Sigmoid colon (tissue), 7 donors: Measurements from ENCODE around the gene LENG9. TPM values are rescaled to one million over a fixed set of nuclear protein-coding genes. Genes with fewer than 3 reads are reported as not detected.

Experiments used
- DNase-seq: peaks from one replicate; pipeline ENCODE4 v3.0.0-alpha.2; 2019
- H3K27ac ChIP-seq, 4 donors: fragments of 200-600 bp; sonication (generic); one replicate each; pipeline ENCODE4 v1.5.1; 2016 to 2019; ENCODE audit warnings: mild to moderate bottlenecking in 1 of 4
- H3K27me3 ChIP-seq, 3 donors: fragments of 200-600 bp; sonication (generic); one replicate each; pipeline ENCODE4 v1.5.1; 2019; ENCODE audit warnings: mild to moderate bottlenecking in 1 of 3
- H3K36me3 ChIP-seq, 4 donors: fragments of 200-600 bp; sonication (generic); one replicate each; pipeline ENCODE4 v1.5.1; 2016 to 2019
- H3K4me1 ChIP-seq, 4 donors: fragments of 200-600 bp; sonication (generic); one replicate each; pipeline ENCODE4 v1.5.1; 2017 to 2019
- H3K4me3 ChIP-seq, 4 donors: fragments of 200-600 bp; sonication (generic); one replicate each; pipeline ENCODE4 v1.5.1; 2017 to 2019; ENCODE audit warnings: mild to moderate bottlenecking in 2 of 4, moderate library complexity in 1 of 4
- H3K9me3 ChIP-seq, 4 donors: fragments of 200-600 bp in 3 of 4; sonication (generic) in 3 of 4; one replicate each; pipeline versions ENCODE4 v1.5.1 to v1.6.1; 2013 to 2019
- EP300 ChIP-seq, 4 donors: sonication (generic); formaldehyde crosslinking; IDR thresholded peaks; one replicate each; pipeline ENCODE4 v1.6.1; 2017; ENCODE audit warnings: antibody characterized with exemption in 4 of 4
- POLR2A ChIP-seq, 2 donors: fragments of 450-650 bp; IDR thresholded peaks; one replicate each; pipeline ENCODE4 v1.6.1; 2016; ENCODE audit warnings: antibody characterized with exemption in 2 of 2, mild to moderate bottlenecking in 2 of 2, moderate library complexity in 2 of 2
- POLR2AphosphoS5 ChIP-seq, 4 donors: sonication (generic); formaldehyde crosslinking; IDR thresholded peaks; one replicate each; pipeline ENCODE4 v1.6.1; 2017; ENCODE audit warnings: antibody characterized with exemption in 4 of 4
- WGBS, 2 donors: extraction: QIAGEN DNeasy Blood & Tissue Kit; methylation state at CpG; one replicate each; pipeline ENCODE4 v1.1.7; 2013; 5-methylcytosine and 5-hydroxymethylcytosine counted together
- intact Hi-C: fragments of 100-400 bp; cut with DNase I; formaldehyde crosslinking; loops from one replicate; pipeline ENCODE4 v1.15.1; 2023
- polyA plus RNA-seq, 3 donors: library from polyadenylated mRNA; stranded (reverse); fragments of 200-250 nt; gene quantifications; one replicate each; pipeline ENCODE4 v1.2.3, GENCODE V29; 2013
- total RNA-seq, 4 donors: library from RNA; depleted of rRNA; stranded (reverse); fragments of >200 nt; gene quantifications; one replicate each; pipeline ENCODE4 v1.1.0, GENCODE V29; 2016
- TF ChIP-seq, protein P1 (sequence below), 4 experiments: fragments of 450-650 bp in 3 of 4; fragments of 200-600 bp in 1 of 4; IDR thresholded peaks; one replicate each; pipeline ENCODE4 v1.5.1; 2016 to 2019; ENCODE audit warnings: antibody characterized with exemption in 4 of 4, mild to moderate bottlenecking in 3 of 4, moderate library complexity in 2 of 4
- donor health status: healthy with polysubstance abuse.
- donor health status: Bipolar disorder and iron deficiency.
- donor health status: healthy.

Gene LENG9
- total and polyA plus RNA-seq, 7 donors: 2.5 to 14.8 (median 7.8) TPM

- DNase-seq: no peak
- Histone ChIP-seq H3K4me3 (no peak overlapping the region), H3K27ac (no peak overlapping the region), H3K4me1 (peaks cover 0 to 10% (median 4%) of the 10 kb centered on the region in 4 donors), H3K9me3 (no peaks in the 10 kb centered on the region), H3K27me3 (peaks cover 19 to 77% (median 42%) of the 10 kb centered on the region in 3 donors), H3K36me3 (no peaks in the 10 kb centered on the region)
- intact Hi-C loops: no loop called here
- TF ChIP-seq EP300 (IDR thresholded peaks at IDR 0.05) (no peak), POLR2A (IDR thresholded peaks at IDR 0.05) (no peak), POLR2AphosphoS5 (IDR thresholded peaks at IDR 0.05) (no peak)
- TF ChIP-seq, protein P1, sequence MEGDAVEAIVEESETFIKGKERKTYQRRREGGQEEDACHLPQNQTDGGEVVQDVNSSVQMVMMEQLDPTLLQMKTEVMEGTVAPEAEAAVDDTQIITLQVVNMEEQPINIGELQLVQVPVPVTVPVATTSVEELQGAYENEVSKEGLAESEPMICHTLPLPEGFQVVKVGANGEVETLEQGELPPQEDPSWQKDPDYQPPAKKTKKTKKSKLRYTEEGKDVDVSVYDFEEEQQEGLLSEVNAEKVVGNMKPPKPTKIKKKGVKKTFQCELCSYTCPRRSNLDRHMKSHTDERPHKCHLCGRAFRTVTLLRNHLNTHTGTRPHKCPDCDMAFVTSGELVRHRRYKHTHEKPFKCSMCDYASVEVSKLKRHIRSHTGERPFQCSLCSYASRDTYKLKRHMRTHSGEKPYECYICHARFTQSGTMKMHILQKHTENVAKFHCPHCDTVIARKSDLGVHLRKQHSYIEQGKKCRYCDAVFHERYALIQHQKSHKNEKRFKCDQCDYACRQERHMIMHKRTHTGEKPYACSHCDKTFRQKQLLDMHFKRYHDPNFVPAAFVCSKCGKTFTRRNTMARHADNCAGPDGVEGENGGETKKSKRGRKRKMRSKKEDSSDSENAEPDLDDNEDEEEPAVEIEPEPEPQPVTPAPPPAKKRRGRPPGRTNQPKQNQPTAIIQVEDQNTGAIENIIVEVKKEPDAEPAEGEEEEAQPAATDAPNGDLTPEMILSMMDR (IDR thresholded peaks at IDR 0.05): no peak
- 87 to 91% methylated on average over 14 of the region's 14 CpGs for WGBS, 2 donors
Measured at GRCh38 chr19:54424201-54424600, 39.4 kb downstream of the LENG9 start.

- Histone ChIP-seq H3K4me1 (peaks cover 0 to 18% (median 5%) of the 10 kb centered on the region in 4 donors), H3K4me3 (no peak overlapping the region), H3K36me3 (no peaks in the 10 kb centered on the region), H3K9me3 (no peaks in the 10 kb centered on the region), H3K27me3 (peaks cover 14 to 79% (median 36%) of the 10 kb centered on the region in 3 donors), H3K27ac (no peak overlapping the region)
- 86 to 91% methylated on average over 20 of the region's 20 CpGs for WGBS, 2 donors
- intact Hi-C loops: no loop called here
- TF ChIP-seq POLR2AphosphoS5 (IDR thresholded peaks at IDR 0.05): no peak
- TF ChIP-seq, protein P1 (IDR thresholded peaks at IDR 0.05): no peak
- TF ChIP-seq EP300 (IDR thresholded peaks at IDR 0.05): no peak
- TF ChIP-seq POLR2A (IDR thresholded peaks at IDR 0.05): no peak
- no peak for DNase-seq
Measured at GRCh38 chr19:54422136-54422535, 41.4 kb downstream of the LENG9 start.

- no peak overlapping the region for H3K4me3 ChIP-seq
- peak overlapping the region in 2 of 4 donors; percentile 39 to 44 for H3K27ac ChIP-seq
- no peaks in the 10 kb centered on the region for H3K9me3 ChIP-seq
- H3K36me3 ChIP-seq: no peaks in the 10 kb centered on the region
- TF ChIP-seq POLR2AphosphoS5 (IDR thresholded peaks at IDR 0.05): no peak
- TF ChIP-seq, protein P1 (IDR thresholded peaks at IDR 0.05): no peak
- TF ChIP-seq POLR2A (IDR thresholded peaks at IDR 0.05): no peak
- no peak for TF ChIP-seq EP300 (IDR thresholded peaks at IDR 0.05)
- peaks cover 18 to 83% (median 41%) of the 10 kb centered on the region in 3 donors for H3K27me3 ChIP-seq
- intact Hi-C loops: no loop called here
- 84 to 87% methylated on average over 7 of the region's 7 CpGs for WGBS, 2 donors
- DNase-seq: no peak
- H3K4me1 ChIP-seq: peaks cover 0 to 18% (median 5%) of the 10 kb centered on the region in 4 donors
Measured at GRCh38 chr19:54421521-54421920, 42.1 kb downstream of the LENG9 start.

DNA sequence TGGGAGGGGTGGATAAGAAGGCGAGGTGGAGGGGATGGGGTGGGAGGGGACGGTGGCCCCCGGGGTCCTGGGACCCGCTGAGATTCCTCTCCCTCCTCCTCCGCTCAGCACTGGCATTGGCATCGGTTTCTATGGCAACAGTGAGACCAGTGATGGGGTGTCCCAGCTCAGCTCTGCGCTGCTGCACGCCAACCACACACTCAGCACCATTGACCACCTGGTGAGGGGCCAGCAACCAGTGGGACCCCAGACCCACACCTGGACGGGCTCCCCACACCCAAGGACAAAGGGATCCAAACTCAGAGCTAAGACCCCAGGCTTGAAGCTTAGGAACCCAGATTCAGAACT lies 42.4 kb downstream of the LENG9 start:
- H3K27me3 ChIP-seq: peaks cover 22 to 83% (median 45%) of the 10 kb centered on the region in 3 donors
- peak overlapping the region in 3 of 4 donors; percentile 39 to 59 (median 44) for H3K27ac ChIP-seq
- H3K4me1 ChIP-seq: peaks cover 0 to 18% (median 5%) of the 10 kb centered on the region in 4 donors
- TF ChIP-seq POLR2AphosphoS5 (IDR thresholded peaks at IDR 0.05): no peak
- TF ChIP-seq POLR2A (IDR thresholded peaks at IDR 0.05): no peak
- TF ChIP-seq EP300 (IDR thresholded peaks at IDR 0.05): no peak
- TF ChIP-seq, protein P1 (IDR thresholded peaks at IDR 0.05): no peak
- no peak for DNase-seq
- H3K4me3 ChIP-seq: no peak overlapping the region
- H3K36me3 ChIP-seq: no peaks in the 10 kb centered on the region
- 42 to 60% methylated on average over 9 of the region's 9 CpGs for WGBS, 2 donors
- no peaks in the 10 kb centered on the region for H3K9me3 ChIP-seq
- intact Hi-C loops: no loop called here
